Natural killer cell (primary cell): ENCODE results near the gene RITA1. TPM values are rescaled to one million over a fixed set of nuclear protein-coding genes. Genes with fewer than 3 reads are reported as not detected.
A peak's percentile ranks its signal among the peaks of the same experiment; 100 is the strongest.

ENCODE experiments used
- ATAC-seq, 3 donors: fragments of 150-1000 bp in 2 of 3; fragments of 200-7000 bp in 1 of 3; cut with Tn5 transposase; 1 replicate in 1 of 3; 2 replicates in 2 of 3; pipeline ENCODE4 v1.10.0; 2021; ENCODE audit warnings: mild to moderate bottlenecking in 2 of 3, moderate library complexity in 2 of 3
- DNase-seq, 2 donors: peaks; one replicate each; pipeline versions ENCODE4 v3.0.0 to v3.0.0-alpha.2; 2013 to 2021; ENCODE audit warnings: mixed read lengths in 1 of 2
- H3K27ac ChIP-seq: one replicate; pipeline ENCODE4 v1.5.1; 2013; ENCODE audit warnings: mild to moderate bottlenecking, low read length
- H3K27me3 ChIP-seq: one replicate; pipeline ENCODE4 v1.6.1; 2013; ENCODE audit warnings: low read length; ENCODE audit not compliant: control insufficient read depth, insufficient read depth
- H3K36me3 ChIP-seq: one replicate; pipeline ENCODE4 v1.6.1; 2013; ENCODE audit warnings: low read length; ENCODE audit not compliant: control insufficient read depth, insufficient read depth
- H3K4me1 ChIP-seq: one replicate; pipeline ENCODE4 v1.6.1; 2013; ENCODE audit warnings: low read length; ENCODE audit not compliant: control insufficient read depth, insufficient read depth
- H3K4me3 ChIP-seq: one replicate; pipeline ENCODE4 v1.5.1; 2013; ENCODE audit warnings: low read length
- H3K9me3 ChIP-seq: one replicate; pipeline ENCODE4 v1.6.1; 2013; ENCODE audit warnings: low read length; ENCODE audit not compliant: control insufficient read depth, insufficient read depth
- H3K27ac Mint-ChIP-seq, 2 donors: one replicate each; pipeline ENCODE4 v1.8.0; 2022; ENCODE audit warnings: mild to moderate bottlenecking in 2 of 2, mixed read lengths in 2 of 2, moderate library complexity in 1 of 2
- H3K27me3 Mint-ChIP-seq, 2 donors: one replicate each; pipeline ENCODE4 v1.8.0; 2022; ENCODE audit warnings: low read depth in 2 of 2, mixed read lengths in 2 of 2
- H3K36me3 Mint-ChIP-seq: one replicate; pipeline ENCODE4 v1.8.0; 2022; ENCODE audit warnings: mixed read lengths
- H3K4me1 Mint-ChIP-seq, 2 donors: one replicate each; pipeline ENCODE4 v1.8.0; 2022; ENCODE audit warnings: mixed read lengths in 2 of 2
- H3K4me3 Mint-ChIP-seq: one replicate; pipeline ENCODE4 v1.8.0; 2022; ENCODE audit warnings: mild to moderate bottlenecking, moderate library complexity, mixed read lengths
- H3K9me3 Mint-ChIP-seq, 2 donors: one replicate each; pipeline ENCODE4 v1.8.0; 2022; ENCODE audit warnings: mixed read lengths in 2 of 2
- WGBS: methylation state at CpG from one replicate; pipeline ENCODE4 v1.1.7; 2013; ENCODE audit warnings: missing lambda C conversion rate; ENCODE audit not compliant: insufficient coverage; 5-methylcytosine and 5-hydroxymethylcytosine counted together
- intact Hi-C: fragments of 100-400 bp; cut with micrococcal nuclease; formaldehyde crosslinking; loops from one replicate; pipeline ENCODE4 v1.14.2; 2022
- total RNA-seq, 4 donors: library from RNA; stranded (reverse); fragments of 120-200 nt in 1 of 4; gene quantifications; one replicate each; pipeline versions ENCODE4 v1.2.3 to v1.2.4, GENCODE V29; 2013 to 2022
- TF ChIP-seq, protein P1 (sequence below): fragments of 200-600 bp; IDR thresholded peaks from one replicate; pipeline ENCODE4 v1.8.0; 2022; ENCODE audit warnings: antibody characterized with exemption

RITA1 gene
- total RNA-seq, 3 donors from 2014 or later (not counting 1 experiment from before 2014, with no cell fraction given) = 7.7 to 13.8 (median 12.0) TPM

DNA sequence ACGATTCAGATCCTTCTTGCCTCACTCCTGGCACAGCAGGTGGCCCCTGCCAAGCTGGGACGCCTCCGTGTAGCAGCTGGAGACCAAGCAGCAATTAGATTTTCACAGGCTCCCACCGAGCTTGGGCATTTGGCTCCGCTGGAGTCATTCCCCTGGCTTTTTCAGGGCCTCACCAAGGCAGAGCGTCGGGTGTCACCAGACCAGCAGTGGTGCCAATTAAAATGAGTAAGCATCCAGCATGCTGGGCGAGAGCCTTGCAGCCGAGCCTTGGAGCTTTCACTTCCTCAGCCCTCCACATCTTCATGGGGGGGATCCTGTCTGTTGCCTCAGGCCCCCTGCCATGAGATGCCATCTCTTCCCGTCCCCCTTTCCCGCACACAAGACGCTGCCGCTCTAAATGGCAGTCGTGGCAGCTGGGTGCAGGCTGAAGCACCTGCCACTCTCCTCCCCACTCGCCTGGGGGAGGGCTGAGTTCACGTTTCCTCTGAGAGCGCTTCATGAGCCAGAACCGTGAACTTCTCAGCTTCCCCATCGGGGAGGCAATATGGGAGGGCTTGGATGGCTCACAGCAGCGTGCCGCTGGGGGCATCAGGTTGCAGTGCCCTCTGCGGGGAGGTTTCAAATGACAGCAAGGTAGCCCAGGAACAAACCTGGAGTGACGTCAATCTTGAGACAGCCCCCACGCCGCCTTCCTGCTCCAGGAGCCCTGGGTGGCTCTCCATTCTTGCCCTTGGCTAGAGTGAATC, 47.5 kb downstream of the RITA1 start:
- 32% methylated on average over 25 of the region's 25 CpGs for WGBS
- Mint-ChIP-seq H3K36me3 (no peaks in the 10 kb centered on the region), H3K4me1 (peaks cover 12 to 19% of the 10 kb centered on the region in 2 donors)

DNA sequence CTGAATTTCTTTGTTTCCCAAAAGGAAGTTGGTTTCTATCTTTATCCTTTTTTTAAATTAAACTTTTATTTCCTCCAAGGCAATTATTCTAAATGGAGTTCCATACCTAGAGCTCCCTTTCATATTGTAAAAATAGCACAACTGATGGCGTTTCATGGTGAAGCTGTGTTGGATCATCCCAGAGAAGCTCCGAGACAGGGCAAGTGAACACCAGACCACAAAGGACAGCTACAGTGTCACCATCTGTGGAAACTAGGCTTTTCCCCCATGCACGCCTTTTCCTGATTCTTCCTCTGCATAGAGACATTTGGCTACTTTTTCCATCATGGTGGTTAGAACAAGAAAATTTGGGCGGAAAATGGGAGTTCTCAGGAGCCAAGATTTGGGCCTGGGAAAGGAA, 48.4 kb downstream of the RITA1 start:
- no peak overlapping the region for H3K27ac ChIP-seq
- over 99% methylated on average over 4 of the region's 4 CpGs for WGBS
- H3K27ac Mint-ChIP-seq = no peak overlapping the region

More for the DNA sequence above, 47.5 kb downstream of the RITA1 start:
- Mint-ChIP-seq H3K4me3 (peak overlapping the region; percentile 85), H3K27ac (peak overlapping the region in 1 of 2 donors; percentile 65), H3K27me3 (no peaks in the 10 kb centered on the region), H3K9me3 (no peaks in the 10 kb centered on the region)
- Histone ChIP-seq H3K4me3 (peak overlapping the region; percentile 15), H3K36me3 (peaks cover 11% of the 10 kb centered on the region), H3K27ac (peak overlapping the region; percentile 55), H3K27me3 (no peaks in the 10 kb centered on the region), H3K9me3 (no peaks in the 10 kb centered on the region), H3K4me1 (peaks cover 47% of the 10 kb centered on the region)
- TF ChIP-seq, protein P1, sequence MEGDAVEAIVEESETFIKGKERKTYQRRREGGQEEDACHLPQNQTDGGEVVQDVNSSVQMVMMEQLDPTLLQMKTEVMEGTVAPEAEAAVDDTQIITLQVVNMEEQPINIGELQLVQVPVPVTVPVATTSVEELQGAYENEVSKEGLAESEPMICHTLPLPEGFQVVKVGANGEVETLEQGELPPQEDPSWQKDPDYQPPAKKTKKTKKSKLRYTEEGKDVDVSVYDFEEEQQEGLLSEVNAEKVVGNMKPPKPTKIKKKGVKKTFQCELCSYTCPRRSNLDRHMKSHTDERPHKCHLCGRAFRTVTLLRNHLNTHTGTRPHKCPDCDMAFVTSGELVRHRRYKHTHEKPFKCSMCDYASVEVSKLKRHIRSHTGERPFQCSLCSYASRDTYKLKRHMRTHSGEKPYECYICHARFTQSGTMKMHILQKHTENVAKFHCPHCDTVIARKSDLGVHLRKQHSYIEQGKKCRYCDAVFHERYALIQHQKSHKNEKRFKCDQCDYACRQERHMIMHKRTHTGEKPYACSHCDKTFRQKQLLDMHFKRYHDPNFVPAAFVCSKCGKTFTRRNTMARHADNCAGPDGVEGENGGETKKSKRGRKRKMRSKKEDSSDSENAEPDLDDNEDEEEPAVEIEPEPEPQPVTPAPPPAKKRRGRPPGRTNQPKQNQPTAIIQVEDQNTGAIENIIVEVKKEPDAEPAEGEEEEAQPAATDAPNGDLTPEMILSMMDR = no peak
- intact Hi-C loops = loop anchor here (5.0 kb wide), 1 partner anchor 36 kb away; no protein-coding TSS in a partner anchor
- ATAC-seq (peak; percentile 89 to 94 (median 92)), DNase-seq (peak; percentile 34 to 87)

DNA sequence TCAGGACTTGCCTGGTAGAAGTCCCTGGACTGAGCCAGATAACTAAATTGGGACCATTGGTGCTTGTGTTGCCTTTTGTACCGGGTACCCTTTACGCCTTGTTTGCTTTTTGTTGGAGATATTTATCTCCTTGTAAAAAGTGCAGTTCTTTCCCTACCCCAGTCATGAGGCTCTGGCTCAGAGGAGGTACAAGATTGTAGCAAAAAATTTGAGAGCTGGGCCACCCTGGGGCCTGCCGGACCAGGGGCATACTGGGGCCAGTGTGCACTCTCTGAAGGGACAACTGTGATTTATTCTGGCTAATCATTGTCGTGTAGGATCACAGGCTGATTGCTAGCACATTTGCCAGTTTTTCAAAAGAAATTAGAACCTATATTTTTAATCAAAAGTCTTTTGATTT, 49.0 kb downstream of the RITA1 start:
- TF ChIP-seq, protein P1 = no peak
- Mint-ChIP-seq H3K36me3 (no peaks in the 10 kb centered on the region), H3K9me3 (no peaks in the 10 kb centered on the region), H3K4me3 (no peak overlapping the region), H3K4me1 (peaks cover 12 to 19% of the 10 kb centered on the region in 2 donors), H3K27me3 (no peaks in the 10 kb centered on the region), H3K27ac (no peak overlapping the region)
- peaks cover 42% of the 10 kb centered on the region for H3K4me1 ChIP-seq
- H3K27ac ChIP-seq = no peak overlapping the region
- H3K9me3 ChIP-seq = no peaks in the 10 kb centered on the region
- ATAC-seq (no peak), DNase-seq (no peak)
- H3K27me3 ChIP-seq = no peaks in the 10 kb centered on the region
- intact Hi-C loops = loop anchor here (5.0 kb wide), 1 partner anchor 37 kb away; no protein-coding TSS in a partner anchor
- 100% methylated on average over 4 of the region's 4 CpGs for WGBS
- no peak overlapping the region for H3K4me3 ChIP-seq
- peaks cover 9% of the 10 kb centered on the region for H3K36me3 ChIP-seq

More for the DNA sequence above, 48.4 kb downstream of the RITA1 start:
- ATAC-seq = no peak
- no peaks in the 10 kb centered on the region for H3K9me3 Mint-ChIP-seq
- H3K4me1 Mint-ChIP-seq = peaks cover 12 to 19% of the 10 kb centered on the region in 2 donors
- Histone ChIP-seq H3K27me3 (no peaks in the 10 kb centered on the region), H3K36me3 (peaks cover 9% of the 10 kb centered on the region), H3K4me1 (peaks cover 47% of the 10 kb centered on the region), H3K4me3 (no peak overlapping the region), H3K9me3 (no peaks in the 10 kb centered on the region)
- H3K27me3 Mint-ChIP-seq = no peaks in the 10 kb centered on the region
- intact Hi-C loops = loop anchor here (5.0 kb wide), 1 partner anchor 37 kb away; no protein-coding TSS in a partner anchor
- TF ChIP-seq, protein P1 = no peak
- no peaks in the 10 kb centered on the region for H3K36me3 Mint-ChIP-seq
- no peak overlapping the region for H3K4me3 Mint-ChIP-seq
- DNase-seq = no peak
